ENCODE results near the gene CDX2.

Gene CDX2

DNA sequence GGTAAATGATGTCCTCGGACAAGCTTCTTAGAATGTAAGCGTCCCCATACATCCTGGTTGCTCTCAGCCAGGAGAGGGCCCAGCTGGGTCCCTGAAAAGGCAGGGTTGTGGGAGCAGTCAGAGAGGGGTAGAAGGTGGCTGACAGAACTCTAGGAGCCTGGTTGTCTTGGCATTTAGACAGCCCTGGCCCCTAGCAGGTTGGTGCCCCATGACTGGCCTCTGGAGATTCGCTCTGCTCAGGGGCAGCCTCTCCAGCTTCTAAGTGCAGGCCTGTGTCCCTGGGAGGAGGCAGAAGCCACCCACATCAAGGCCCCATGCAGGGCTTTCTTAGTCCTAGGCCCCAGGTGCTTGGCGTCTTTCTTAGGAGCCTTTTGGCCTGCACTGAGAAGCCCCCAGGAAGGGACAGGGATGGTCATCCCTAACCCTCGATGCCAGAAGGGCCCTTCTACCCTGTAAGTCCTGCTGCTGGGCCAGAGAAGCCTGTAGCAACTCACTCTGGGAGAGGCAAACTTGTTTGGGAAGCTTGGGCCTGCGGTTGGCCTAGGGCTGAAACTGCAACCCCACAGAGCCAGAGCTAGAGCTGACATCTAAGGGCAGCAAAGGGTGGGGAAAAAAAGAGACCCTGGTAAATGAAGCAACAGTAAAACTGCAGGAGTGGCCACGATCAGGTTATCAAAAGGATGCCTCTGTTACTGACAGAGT is 2.8 kb upstream of the CDX2 start:
- H3K9me3 ChIP-seq (ENCODE audit: control insufficient read depth in 2 of 2, low read length in 2 of 2), result no peaks in the 10 kb centered on the region
- H3K4me3 ChIP-seq (ENCODE audit: low read length in 2 of 2), result peak overlapping the region; percentile 26 to 37
- peaks cover 25 to 50% of the 10 kb centered on the region in 2 donors for H3K4me1 ChIP-seq (ENCODE audit: control insufficient read depth in 2 of 2, insufficient read depth in 2 of 2, low read length in 2 of 2)
- H3K27ac ChIP-seq (ENCODE audit: low read depth in 2 of 2, low read length in 2 of 2), result peak overlapping the region; percentile 84 to 100
- peaks cover 24 to 26% of the 10 kb centered on the region in 2 donors for H3K27me3 ChIP-seq (ENCODE audit: control insufficient read depth in 2 of 2, insufficient read depth in 2 of 2, low read length in 2 of 2)
- peaks cover 6% of the 10 kb centered on the region in 2 donors for H3K36me3 ChIP-seq (ENCODE audit: control insufficient read depth in 2 of 2, insufficient read depth in 2 of 2, low read length in 2 of 2)
- peak overlapping the region; percentile 70 to 94 for H3K9ac ChIP-seq (ENCODE audit: low read depth in 1 of 2, low read length in 2 of 2)

DNA sequence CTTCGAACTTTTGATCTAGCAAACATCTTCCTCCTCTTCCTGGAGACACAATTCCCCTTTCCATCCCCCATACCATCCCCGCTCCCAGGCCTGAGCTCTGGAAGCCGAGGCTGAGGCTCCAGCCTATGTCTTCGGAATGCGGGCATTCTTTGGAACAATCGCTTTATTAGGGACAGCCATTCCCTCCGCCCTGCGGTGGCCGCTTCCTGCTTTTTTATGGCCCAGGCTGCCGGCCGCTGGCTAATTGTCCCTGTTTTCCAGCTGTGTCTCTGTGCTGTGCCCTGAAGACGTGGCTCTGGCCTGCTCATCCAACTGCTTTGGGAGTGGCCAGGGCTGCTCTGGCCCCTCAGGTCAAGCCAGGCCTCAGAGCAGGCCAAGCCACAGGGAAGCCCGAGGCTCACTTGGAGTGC is 2.1 kb upstream of the CDX2 start:
- Histone ChIP-seq H3K27me3 (ENCODE audit: control insufficient read depth in 2 of 2, insufficient read depth in 2 of 2, low read length in 2 of 2) (peaks cover 20 to 21% of the 10 kb centered on the region in 2 donors), H3K27ac (ENCODE audit: low read depth in 2 of 2, low read length in 2 of 2) (peak overlapping the region; percentile 84 to 100), H3K4me1 (ENCODE audit: control insufficient read depth in 2 of 2, insufficient read depth in 2 of 2, low read length in 2 of 2) (peaks cover 25 to 50% of the 10 kb centered on the region in 2 donors), H3K9ac (ENCODE audit: low read depth in 1 of 2, low read length in 2 of 2) (peak overlapping the region; percentile 70 to 94), H3K4me3 (ENCODE audit: low read length in 2 of 2) (peak overlapping the region; percentile 80 to 89), H3K36me3 (ENCODE audit: control insufficient read depth in 2 of 2, insufficient read depth in 2 of 2, low read length in 2 of 2) (peaks cover 6% of the 10 kb centered on the region in 2 donors), H3K9me3 (ENCODE audit: control insufficient read depth in 2 of 2, low read length in 2 of 2) (no peaks in the 10 kb centered on the region)

DNA sequence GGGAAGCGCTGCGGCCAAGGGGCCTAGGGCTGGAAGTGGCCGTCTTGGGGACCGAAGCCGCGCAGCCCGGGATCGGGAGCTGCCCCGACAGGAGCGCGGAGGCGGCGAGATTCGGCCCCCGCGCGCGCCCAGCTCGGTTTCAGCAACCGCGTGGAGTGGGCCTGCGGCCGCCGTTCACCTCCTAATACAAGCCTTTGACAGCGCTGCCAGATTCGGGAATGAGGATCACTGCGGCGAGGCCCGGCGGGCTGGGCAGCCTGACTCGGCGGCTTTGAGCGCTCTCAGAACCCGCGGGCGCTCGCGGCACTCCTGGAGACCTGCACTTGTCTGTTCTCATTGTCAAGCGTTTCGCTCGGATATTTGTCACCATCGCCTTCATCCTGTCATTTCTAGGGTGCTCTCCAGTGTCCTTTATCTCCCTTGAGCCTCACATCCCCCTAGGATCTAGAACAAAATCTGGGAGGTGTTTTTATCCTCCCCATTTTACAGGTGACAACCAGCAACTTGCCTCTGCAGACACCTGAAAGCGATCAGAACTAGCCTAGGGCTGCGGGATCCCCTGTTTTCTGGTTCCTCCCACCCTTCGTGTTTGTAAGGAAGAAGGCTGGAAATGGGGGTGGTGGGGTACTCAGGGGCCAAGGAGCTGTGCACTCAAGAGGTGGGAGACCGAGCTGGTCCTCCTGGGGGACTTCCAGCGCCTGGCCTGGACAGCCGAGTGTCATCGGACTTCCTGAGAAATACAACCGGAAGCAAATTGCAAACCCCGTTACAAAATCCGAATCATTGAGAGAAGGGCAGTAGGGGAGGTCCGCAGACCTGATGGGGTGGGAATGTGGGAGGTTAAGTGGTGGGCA is 1.5 kb upstream of the CDX2 start:
- Histone ChIP-seq H3K9ac (ENCODE audit: low read depth in 1 of 2, low read length in 2 of 2) (peak overlapping the region; percentile 70 to 94), H3K9me3 (ENCODE audit: control insufficient read depth in 2 of 2, low read length in 2 of 2) (no peaks in the 10 kb centered on the region), H3K4me3 (ENCODE audit: low read length in 2 of 2) (peak overlapping the region; percentile 80 to 89), H3K27me3 (ENCODE audit: control insufficient read depth in 2 of 2, insufficient read depth in 2 of 2, low read length in 2 of 2) (peaks cover 19 to 21% of the 10 kb centered on the region in 2 donors), H3K4me1 (ENCODE audit: control insufficient read depth in 2 of 2, insufficient read depth in 2 of 2, low read length in 2 of 2) (peaks cover 25 to 50% of the 10 kb centered on the region in 2 donors), H3K27ac (ENCODE audit: low read depth in 2 of 2, low read length in 2 of 2) (peak overlapping the region; percentile 84 to 100), H3K36me3 (ENCODE audit: control insufficient read depth in 2 of 2, insufficient read depth in 2 of 2, low read length in 2 of 2) (peaks cover 6 to 10% of the 10 kb centered on the region in 2 donors)

DNA sequence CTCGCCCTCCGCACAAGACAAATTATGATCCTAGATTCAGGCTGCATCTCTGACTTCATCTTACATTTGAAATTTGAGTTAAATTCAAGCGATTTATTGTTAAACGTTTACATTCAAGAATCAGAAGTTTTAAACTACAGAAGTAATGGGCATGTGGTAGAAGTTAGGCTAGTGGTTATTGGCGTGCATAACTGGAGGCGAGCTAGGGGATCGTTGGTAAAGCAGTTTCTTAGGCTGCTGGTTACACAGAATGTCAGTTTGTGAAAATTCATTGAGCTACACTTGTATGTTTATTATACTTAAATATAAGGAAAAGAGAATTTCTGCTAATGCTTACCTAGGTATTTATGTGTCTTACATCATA is 733 bp upstream of the CDX2 start:
- peak overlapping the region; percentile 70 to 94 for H3K9ac ChIP-seq (ENCODE audit: low read depth in 1 of 2, low read length in 2 of 2)
- H3K9me3 ChIP-seq (ENCODE audit: control insufficient read depth in 2 of 2, low read length in 2 of 2), result no peaks in the 10 kb centered on the region
- H3K36me3 ChIP-seq (ENCODE audit: control insufficient read depth in 2 of 2, insufficient read depth in 2 of 2, low read length in 2 of 2), result peaks cover 6 to 11% of the 10 kb centered on the region in 2 donors
- H3K4me1 ChIP-seq (ENCODE audit: control insufficient read depth in 2 of 2, insufficient read depth in 2 of 2, low read length in 2 of 2), result peaks cover 25 to 50% of the 10 kb centered on the region in 2 donors
- peaks cover 19 to 21% of the 10 kb centered on the region in 2 donors for H3K27me3 ChIP-seq (ENCODE audit: control insufficient read depth in 2 of 2, insufficient read depth in 2 of 2, low read length in 2 of 2)
- peak overlapping the region; percentile 80 to 89 for H3K4me3 ChIP-seq (ENCODE audit: low read length in 2 of 2)
- H3K27ac ChIP-seq (ENCODE audit: low read depth in 2 of 2, low read length in 2 of 2), result peak overlapping the region; percentile 84 to 100

DNA sequence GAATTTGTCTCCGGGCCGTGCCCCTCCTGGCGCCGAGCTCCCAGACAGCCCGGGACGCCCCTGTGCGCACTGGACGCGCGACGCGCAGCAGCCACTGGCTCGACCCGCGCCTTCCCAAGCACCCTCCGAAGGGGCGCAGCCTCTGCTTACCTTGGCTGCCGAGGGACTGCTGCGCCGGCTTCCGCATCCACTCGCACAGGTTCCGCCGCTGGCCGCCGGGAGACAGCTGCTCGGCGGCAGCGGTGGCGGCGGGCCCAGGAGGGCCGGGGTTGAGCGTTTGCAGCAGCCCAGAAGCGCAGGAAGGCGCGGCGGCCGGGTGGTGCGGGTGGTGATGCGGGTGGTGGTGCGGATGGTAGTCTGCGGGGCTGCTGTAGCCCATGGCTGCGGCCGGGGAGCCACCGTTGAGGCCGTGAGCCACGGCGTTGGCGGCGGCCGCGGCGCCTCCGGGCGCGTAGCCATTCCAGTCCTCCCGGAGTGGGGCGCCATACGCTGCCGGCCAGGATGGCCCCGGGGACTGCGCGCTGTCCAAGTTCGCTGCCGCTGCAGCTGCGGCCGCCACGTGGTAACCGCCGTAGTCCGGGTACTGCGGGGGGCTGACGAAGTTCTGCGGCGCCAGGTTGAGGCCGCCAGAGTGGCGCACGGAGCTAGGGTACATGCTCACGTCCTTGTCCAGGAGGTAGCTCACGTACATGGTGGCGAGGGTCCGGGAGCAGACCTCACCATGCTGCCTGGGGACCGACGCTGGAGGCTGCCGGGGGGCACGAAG is 616 bp downstream of the CDX2 start:
- H3K27ac ChIP-seq (ENCODE audit: low read depth in 2 of 2, low read length in 2 of 2), result peak overlapping the region; percentile 96 to 100
- H3K9me3 ChIP-seq (ENCODE audit: control insufficient read depth in 2 of 2, low read length in 2 of 2), result no peaks in the 10 kb centered on the region
- peaks cover 16 to 21% of the 10 kb centered on the region in 2 donors for H3K27me3 ChIP-seq (ENCODE audit: control insufficient read depth in 2 of 2, insufficient read depth in 2 of 2, low read length in 2 of 2)
- H3K36me3 ChIP-seq (ENCODE audit: control insufficient read depth in 2 of 2, insufficient read depth in 2 of 2, low read length in 2 of 2), result peaks cover 6 to 14% of the 10 kb centered on the region in 2 donors
- peak overlapping the region; percentile 94 to 97 for H3K9ac ChIP-seq (ENCODE audit: low read depth in 1 of 2, low read length in 2 of 2)
- H3K4me1 ChIP-seq (ENCODE audit: control insufficient read depth in 2 of 2, insufficient read depth in 2 of 2, low read length in 2 of 2), result peaks cover 29 to 48% of the 10 kb centered on the region in 2 donors
- peak overlapping the region; percentile 80 to 89 for H3K4me3 ChIP-seq (ENCODE audit: low read length in 2 of 2)

DNA sequence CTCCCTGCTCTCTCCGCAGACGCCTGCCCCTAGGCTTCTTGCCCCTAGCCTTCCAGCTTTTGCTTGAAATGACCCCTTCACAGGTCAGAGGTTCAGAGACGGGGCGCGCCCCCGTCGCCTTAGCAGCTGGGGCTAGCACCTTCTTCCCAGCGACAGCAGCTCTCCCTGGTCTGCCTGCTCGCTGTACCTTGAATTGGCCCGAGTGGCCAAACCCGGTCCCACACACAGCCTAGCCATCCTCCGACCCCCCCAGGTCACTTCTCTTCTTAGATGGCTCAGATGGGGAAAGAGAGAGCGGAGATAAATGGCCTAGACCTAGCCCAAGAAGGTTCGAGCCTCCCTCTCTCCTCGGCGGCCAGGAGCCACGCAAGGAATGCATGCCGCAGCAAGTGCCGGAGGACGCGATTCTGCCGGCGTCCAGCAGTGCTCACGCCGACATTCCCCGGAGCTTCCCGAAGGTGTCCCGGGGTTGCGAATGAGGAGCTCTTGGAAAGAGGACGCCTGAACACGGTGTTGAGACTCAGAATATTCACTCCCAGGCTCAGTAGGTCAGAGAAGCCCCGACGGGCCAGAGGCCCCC is 1.3 kb downstream of the CDX2 start:
- Histone ChIP-seq H3K36me3 (ENCODE audit: control insufficient read depth in 2 of 2, insufficient read depth in 2 of 2, low read length in 2 of 2) (peaks cover 6 to 15% of the 10 kb centered on the region in 2 donors), H3K27ac (ENCODE audit: low read depth in 2 of 2, low read length in 2 of 2) (peak overlapping the region; percentile 96 to 100), H3K27me3 (ENCODE audit: control insufficient read depth in 2 of 2, insufficient read depth in 2 of 2, low read length in 2 of 2) (peaks cover 16 to 21% of the 10 kb centered on the region in 2 donors), H3K9ac (ENCODE audit: low read depth in 1 of 2, low read length in 2 of 2) (peak overlapping the region; percentile 94 to 97), H3K4me1 (ENCODE audit: control insufficient read depth in 2 of 2, insufficient read depth in 2 of 2, low read length in 2 of 2) (peaks cover 23 to 49% of the 10 kb centered on the region in 2 donors), H3K4me3 (ENCODE audit: low read length in 2 of 2) (peak overlapping the region; percentile 80 to 89), H3K9me3 (ENCODE audit: control insufficient read depth in 2 of 2, low read length in 2 of 2) (no peaks in the 10 kb centered on the region)

DNA sequence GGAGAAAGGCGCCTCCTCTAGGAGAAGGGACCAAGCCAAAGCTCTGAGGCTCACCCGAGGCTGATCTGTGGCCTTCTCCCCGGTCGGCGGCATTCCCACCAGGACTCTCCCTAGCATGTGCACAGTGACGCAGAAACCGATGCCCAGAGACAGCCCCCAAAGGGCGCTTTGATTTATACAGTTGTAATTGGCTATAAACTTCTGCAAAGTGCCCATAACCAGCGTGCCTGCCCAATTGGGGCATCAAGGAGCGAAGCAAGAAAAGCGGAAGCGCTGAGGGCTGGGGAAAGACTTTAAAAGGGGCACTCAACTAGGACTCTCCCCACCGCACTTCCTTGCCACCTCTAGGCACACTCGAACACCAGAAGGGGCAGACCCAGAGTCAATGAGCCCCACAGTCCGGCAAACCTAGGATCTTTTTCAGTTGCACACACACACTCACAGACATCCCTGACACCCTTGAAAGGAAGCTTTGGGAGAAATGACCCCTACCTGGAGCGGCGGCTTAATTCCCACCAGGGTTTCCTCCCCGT is 1.8 kb downstream of the CDX2 start:
- no peaks in the 10 kb centered on the region for H3K9me3 ChIP-seq (ENCODE audit: control insufficient read depth in 2 of 2, low read length in 2 of 2)
- peak overlapping the region; percentile 80 to 89 for H3K4me3 ChIP-seq (ENCODE audit: low read length in 2 of 2)
- H3K36me3 ChIP-seq (ENCODE audit: control insufficient read depth in 2 of 2, insufficient read depth in 2 of 2, low read length in 2 of 2), result peaks cover 6 to 20% of the 10 kb centered on the region in 2 donors
- peaks cover 15 to 21% of the 10 kb centered on the region in 2 donors for H3K27me3 ChIP-seq (ENCODE audit: control insufficient read depth in 2 of 2, insufficient read depth in 2 of 2, low read length in 2 of 2)
- H3K4me1 ChIP-seq (ENCODE audit: control insufficient read depth in 2 of 2, insufficient read depth in 2 of 2, low read length in 2 of 2), result peaks cover 24 to 50% of the 10 kb centered on the region in 2 donors
- peak overlapping the region; percentile 94 to 97 for H3K9ac ChIP-seq (ENCODE audit: low read depth in 1 of 2, low read length in 2 of 2)
- H3K27ac ChIP-seq (ENCODE audit: low read depth in 2 of 2, low read length in 2 of 2), result peak overlapping the region; percentile 96 to 100

DNA sequence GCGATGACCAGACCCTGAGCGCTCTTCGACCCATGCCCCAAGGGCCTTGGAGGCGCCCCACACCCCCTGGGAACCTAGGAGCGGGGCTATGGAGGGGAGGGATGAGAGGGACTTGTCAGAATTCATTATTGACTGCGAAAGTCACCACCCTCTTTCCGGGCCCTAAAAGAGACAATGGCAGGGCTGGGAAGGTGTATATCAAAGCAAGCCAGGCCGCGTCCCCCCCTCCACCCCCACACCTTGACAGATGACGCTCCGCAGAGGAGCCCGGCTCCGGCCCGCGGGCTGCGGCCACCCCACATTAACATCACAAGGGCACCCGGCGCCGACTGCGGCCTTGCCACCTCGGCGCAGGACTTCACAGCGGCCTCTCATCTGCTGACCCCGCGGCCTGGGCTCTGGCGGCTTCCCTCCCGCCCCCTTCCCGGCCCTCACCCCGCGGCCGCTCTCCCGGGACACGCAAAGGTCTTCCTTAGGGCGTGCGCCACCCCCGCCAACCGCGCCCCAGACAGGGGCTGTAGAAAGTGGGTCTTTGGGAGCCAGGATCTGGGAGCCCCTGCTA is 2.4 kb downstream of the CDX2 start:
- peaks cover 12 to 21% of the 10 kb centered on the region in 2 donors for H3K27me3 ChIP-seq (ENCODE audit: control insufficient read depth in 2 of 2, insufficient read depth in 2 of 2, low read length in 2 of 2)
- H3K4me3 ChIP-seq (ENCODE audit: low read length in 2 of 2), result peak overlapping the region; percentile 80 to 89
- H3K36me3 ChIP-seq (ENCODE audit: control insufficient read depth in 2 of 2, insufficient read depth in 2 of 2, low read length in 2 of 2), result peaks cover 6 to 21% of the 10 kb centered on the region in 2 donors
- H3K4me1 ChIP-seq (ENCODE audit: control insufficient read depth in 2 of 2, insufficient read depth in 2 of 2, low read length in 2 of 2), result peaks cover 20 to 50% of the 10 kb centered on the region in 2 donors
- H3K27ac ChIP-seq (ENCODE audit: low read depth in 2 of 2, low read length in 2 of 2), result peak overlapping the region; percentile 96 to 100
- H3K9ac ChIP-seq (ENCODE audit: low read depth in 1 of 2, low read length in 2 of 2), result peak overlapping the region; percentile 94 to 97
- no peaks in the 10 kb centered on the region for H3K9me3 ChIP-seq (ENCODE audit: control insufficient read depth in 2 of 2, low read length in 2 of 2)
